HG03457 (cell line): ENCODE results near the gene CDC27.
"Not testable (repeated sequence)": the region's sequence is repeated elsewhere in the genome, so short reads cannot be mapped to it uniquely, and the experiment has no call there.

ENCODE experiments used
- ATAC-seq: cut with Tn5 transposase; IDR thresholded peaks from one replicate; pipeline ENCODE4 v1.9.1; 2021; ENCODE audit warnings: moderate number of reproducible peaks; ENCODE audit not compliant: unreplicated experiment

The CDC27 gene

GRCh38 chr17:47072886-47073285 lies 116.2 kb downstream of the CDC27 start:
- ATAC-seq = no peak

DNA sequence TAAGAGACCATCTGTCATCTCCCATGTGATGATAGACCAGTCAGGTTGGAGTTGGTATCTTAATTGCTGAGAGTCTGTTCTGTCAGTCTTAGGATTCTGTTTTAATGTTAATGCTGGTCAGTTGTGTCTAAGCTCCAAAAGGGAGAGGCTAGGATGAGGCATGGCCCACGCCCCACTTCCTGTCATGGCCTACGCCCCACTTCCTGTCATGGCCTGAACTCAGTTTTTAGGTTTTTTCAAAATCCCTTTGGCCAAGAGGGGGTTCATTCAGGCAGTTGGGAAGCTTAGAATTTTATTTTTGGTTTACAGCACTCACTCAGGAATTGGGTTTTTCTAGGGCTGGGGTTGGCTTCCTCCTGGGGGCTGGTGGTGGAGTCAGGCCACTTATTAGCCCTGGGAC lies 117.9 kb downstream of the CDC27 start:
- ATAC-seq = not testable (repeated sequence)

DNA sequence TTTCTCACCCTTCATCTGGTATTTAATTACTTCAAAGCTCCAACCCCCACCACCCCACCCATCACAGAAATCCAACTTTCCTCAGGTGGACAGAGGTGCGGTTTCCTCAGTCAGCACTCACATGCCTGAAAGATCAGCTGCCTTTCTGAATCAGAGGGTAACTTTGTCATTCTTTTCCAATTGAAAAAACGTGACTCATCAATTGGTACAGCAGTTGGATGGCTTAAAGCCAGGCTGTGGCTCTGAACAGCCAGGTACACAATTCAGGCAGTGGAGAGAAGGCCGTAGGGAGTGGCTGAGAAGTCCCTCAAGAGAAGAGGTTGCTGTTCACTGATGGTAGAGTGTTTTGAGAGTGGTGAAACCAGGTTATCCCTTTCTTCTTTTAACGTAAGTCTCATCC lies 118.8 kb downstream of the CDC27 start:
- ATAC-seq = not testable (repeated sequence)
